Measurements from ENCODE around the gene SIL1. TPM values are rescaled to one million over a fixed set of nuclear protein-coding genes. Genes with fewer than 3 reads are reported as not detected.
A peak's percentile ranks its signal among the peaks of the same experiment; 100 is the strongest.
"Not testable (repeated sequence)": the region's sequence is repeated elsewhere in the genome, so short reads cannot be mapped to it uniquely, and the experiment has no call there.

The SIL1 gene
- total RNA-seq, 2 donors from 2014 or later, result 69.9 to 75.6 TPM

GRCh38 chr5:139193928-139194327 lies 4.2 kb downstream of the SIL1 start:
- Histone ChIP-seq H3K36me3 (no peaks in the 10 kb centered on the region), H3K9me3 (no peaks in the 10 kb centered on the region), H3K4me3 (no peak overlapping the region), H3K27ac (no peak overlapping the region), H3K4me1 (replicated peaks) (no peaks in the 10 kb centered on the region), H3K27me3 (replicated peaks; ENCODE audit: insufficient read depth) (no peaks in the 10 kb centered on the region)
- intact Hi-C loops (cut with DNase I), result no loop called here
- DNase-seq (ENCODE audit: low spot score), result no peak
- TF ChIP-seq POLR2A (IDR thresholded peaks at IDR 0.05), result no peak
- TF ChIP-seq CTCF (IDR thresholded peaks at IDR 0.05), result peak in 2 of 4 experiments; percentile 8 to 19
- WGBS, result 58% methylated on average over 1 of the region's 1 CpG

GRCh38 chr5:139192906-139193305 lies 5.3 kb downstream of the SIL1 start:
- H3K4me1 ChIP-seq (replicated peaks); H3K36me3 ChIP-seq; DNase-seq (ENCODE audit: low spot score); H3K4me3 ChIP-seq; H3K27ac ChIP-seq; H3K9me3 ChIP-seq; intact Hi-C loops (cut with DNase I); H3K27me3 ChIP-seq (replicated peaks; ENCODE audit: insufficient read depth): not testable (repeated sequence)
- WGBS, result 77% methylated on average over 4 of the region's 4 CpGs

- H3K36me3 ChIP-seq; H3K4me1 ChIP-seq (replicated peaks); H3K27ac ChIP-seq; DNase-seq (ENCODE audit: low spot score); H3K27me3 ChIP-seq (replicated peaks; ENCODE audit: insufficient read depth); intact Hi-C loops (cut with DNase I); H3K9me3 ChIP-seq; H3K4me3 ChIP-seq: not testable (repeated sequence)
- 97% methylated on average over 3 of the region's 3 CpGs for WGBS
Measured at GRCh38 chr5:139191954-139192353, 6.2 kb downstream of the SIL1 start.

- no peak for DNase-seq (ENCODE audit: low spot score)
- no peak for TF ChIP-seq POLR2A (IDR thresholded peaks at IDR 0.05)
- TF ChIP-seq CTCF (IDR thresholded peaks at IDR 0.05), result no peak
- TF ChIP-seq POLR2AphosphoS5 (IDR thresholded peaks at IDR 0.05), result no peak
- intact Hi-C loops (cut with DNase I), result no loop called here
- H3K4me3 ChIP-seq, result no peak overlapping the region
- H3K4me1 ChIP-seq (replicated peaks), result no peaks in the 10 kb centered on the region
- no peaks in the 10 kb centered on the region for H3K36me3 ChIP-seq
- WGBS, result 40% methylated on average over 3 of the region's 3 CpGs
- H3K9me3 ChIP-seq, result no peaks in the 10 kb centered on the region
- H3K27ac ChIP-seq, result no peak overlapping the region
- no peaks in the 10 kb centered on the region for H3K27me3 ChIP-seq (replicated peaks; ENCODE audit: insufficient read depth)
Measured at GRCh38 chr5:139190125-139190524, 8.0 kb downstream of the SIL1 start.

- DNase-seq (ENCODE audit: low spot score), result no peak
- Histone ChIP-seq H3K9me3 (no peaks in the 10 kb centered on the region), H3K4me3 (no peak overlapping the region), H3K27ac (no peak overlapping the region), H3K27me3 (replicated peaks; ENCODE audit: insufficient read depth) (no peaks in the 10 kb centered on the region), H3K36me3 (no peaks in the 10 kb centered on the region), H3K4me1 (replicated peaks) (no peaks in the 10 kb centered on the region)
- TF ChIP-seq CTCF (IDR thresholded peaks at IDR 0.05) (no peak), POLR2A (IDR thresholded peaks at IDR 0.05) (no peak), POLR2AphosphoS5 (IDR thresholded peaks at IDR 0.05) (no peak)
- intact Hi-C loops (cut with DNase I), result no loop called here
- 75% methylated on average over 5 of the region's 5 CpGs for WGBS
Measured at GRCh38 chr5:139188558-139189270, 9.5 kb downstream of the SIL1 start.

- H3K27ac ChIP-seq, result no peak overlapping the region
- intact Hi-C loops (cut with DNase I), result no loop called here
- H3K4me3 ChIP-seq, result no peak overlapping the region
- H3K36me3 ChIP-seq, result no peaks in the 10 kb centered on the region
- DNase-seq (ENCODE audit: low spot score), result no peak
- no peaks in the 10 kb centered on the region for H3K9me3 ChIP-seq
- H3K4me1 ChIP-seq (replicated peaks), result peaks cover 2% of the 10 kb centered on the region
- 94% methylated on average over 6 of the region's 6 CpGs for WGBS
- TF ChIP-seq CTCF (IDR thresholded peaks at IDR 0.05) (no peak), POLR2AphosphoS5 (IDR thresholded peaks at IDR 0.05) (no peak)
- H3K27me3 ChIP-seq (replicated peaks; ENCODE audit: insufficient read depth), result no peaks in the 10 kb centered on the region
Measured at GRCh38 chr5:139186752-139187326, 11.3 kb downstream of the SIL1 start.
